ENCODE data around the gene NEU3.
"Not testable (repeated sequence)": the region's sequence is repeated elsewhere in the genome, so short reads cannot be mapped to it uniquely, and the experiment has no call there.

- TF ChIP-seq CTCF (IDR thresholded peaks at IDR 0.05; ENCODE audit: low read depth, low read length); EZH2phosphoT487 (IDR thresholded peaks at IDR 0.05; ENCODE audit: low read depth): not testable (repeated sequence)
Measured at GRCh38 chr11:75044381-75045170, 55.8 kb downstream of the NEU3 start.
